Activated T-helper 1 cell treated with anti-CD3 and anti-CD28 coated beads, Interleukin-12 subunit alpha, Interleukin-12 subunit beta, Interleukin-2, Interleukin-4 antibody, amounts not matched to agents 30 ng/mL and 10 ng/mL and 1 ng/mL, durations not matched to agents 14 hours and 24 hours and 36 hours (primary cell): ENCODE data around the gene MX2. TPM values are rescaled to one million over a fixed set of nuclear protein-coding genes. Genes with fewer than 3 reads are reported as not detected.

Experiments used
- DNase-seq: peaks from one replicate; pipeline ENCODE4 v3.0.0; 2021; ENCODE audit warnings: low spot score
- H3K27ac Mint-ChIP-seq: one replicate; pipeline ENCODE4 v1.8.0; 2021; ENCODE audit warnings: mild to moderate bottlenecking, mixed read lengths
- H3K27me3 Mint-ChIP-seq: one replicate; pipeline ENCODE4 v1.8.0; 2022; ENCODE audit warnings: mild to moderate bottlenecking, moderate library complexity, mixed read lengths; ENCODE audit not compliant: insufficient read depth
- H3K36me3 Mint-ChIP-seq: one replicate; pipeline ENCODE4 v1.8.0; 2021; ENCODE audit warnings: low read depth, mixed read lengths
- H3K4me1 Mint-ChIP-seq: one replicate; pipeline ENCODE4 v1.8.0; 2021; ENCODE audit warnings: low read depth, mixed read lengths
- H3K4me3 Mint-ChIP-seq: one replicate; pipeline ENCODE4 v1.8.0; 2021; ENCODE audit warnings: mild to moderate bottlenecking, moderate library complexity, mixed read lengths
- H3K9me3 Mint-ChIP-seq: one replicate; pipeline ENCODE4 v1.8.0; 2021; ENCODE audit warnings: mixed read lengths
- intact Hi-C: fragments of 100-400 bp; cut with micrococcal nuclease; formaldehyde crosslinking; loops from one replicate; pipeline ENCODE4 v1.15.1; 2024
- total RNA-seq: library from RNA; stranded (reverse); gene quantifications from 2 replicates; pipeline ENCODE4 v1.2.3, GENCODE V29; 2022

The MX2 gene
- total RNA-seq, 1 donor from 2014 or later, result 8.2 TPM

DNA sequence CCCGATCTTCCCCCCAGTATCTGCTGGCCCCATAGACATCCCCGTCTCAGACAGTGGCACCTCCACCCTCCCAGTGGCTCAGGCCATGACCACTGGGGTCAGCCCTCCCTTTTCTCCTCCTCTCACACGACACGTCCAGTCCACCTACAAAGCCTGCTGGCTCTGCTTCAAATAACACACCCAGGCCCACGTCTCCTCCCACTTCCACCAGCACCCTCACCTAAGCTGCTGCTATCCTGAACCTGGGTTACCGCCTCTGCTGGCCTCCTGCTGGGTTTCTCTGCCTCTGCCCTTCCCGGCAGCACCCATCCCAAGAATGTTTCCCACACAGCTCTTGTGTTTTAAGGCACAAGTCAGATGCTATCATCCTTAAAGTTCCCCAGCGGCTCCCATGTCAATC lies 26.0 kb downstream of the MX2 start:
- no peak for DNase-seq
- intact Hi-C loops, result no loop called here
- H3K4me3 Mint-ChIP-seq, result no peak overlapping the region
- H3K36me3 Mint-ChIP-seq, result peaks cover 46% of the 10 kb centered on the region
- H3K4me1 Mint-ChIP-seq, result no peaks in the 10 kb centered on the region
- no peaks in the 10 kb centered on the region for H3K9me3 Mint-ChIP-seq
- no peaks in the 10 kb centered on the region for H3K27me3 Mint-ChIP-seq
- H3K27ac Mint-ChIP-seq, result no peak overlapping the region

DNA sequence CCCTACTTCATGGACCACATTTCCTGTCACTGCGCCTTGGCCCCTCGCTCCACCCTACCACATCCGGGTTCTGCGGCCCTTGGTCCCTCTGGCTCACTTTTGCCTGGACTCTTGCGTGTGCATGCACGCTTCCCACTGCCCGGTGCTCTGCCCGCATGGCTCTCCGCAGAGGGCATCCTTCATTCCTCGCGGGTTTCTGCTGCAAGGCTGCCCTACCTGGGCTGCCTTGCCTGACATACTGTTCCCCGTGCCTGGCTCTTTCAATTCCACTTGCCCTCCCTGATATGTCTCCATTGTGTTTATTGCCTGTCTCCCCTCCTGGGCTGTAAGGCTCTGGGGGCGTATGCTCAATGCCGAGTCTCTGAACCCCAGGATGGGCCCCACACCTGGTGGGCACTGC lies 26.4 kb downstream of the MX2 start:
- intact Hi-C loops, result no loop called here
- no peak for DNase-seq
- H3K27me3 Mint-ChIP-seq, result no peaks in the 10 kb centered on the region
- no peaks in the 10 kb centered on the region for H3K4me1 Mint-ChIP-seq
- no peak overlapping the region for H3K4me3 Mint-ChIP-seq
- H3K9me3 Mint-ChIP-seq, result no peaks in the 10 kb centered on the region
- H3K36me3 Mint-ChIP-seq, result peaks cover 48% of the 10 kb centered on the region
- H3K27ac Mint-ChIP-seq, result no peak overlapping the region

GRCh38 chr21:41390043-41390639 lies 28.3 kb downstream of the MX2 start:
- intact Hi-C loops, result no loop called here

GRCh38 chr21:41393876-41394465 lies 32.1 kb downstream of the MX2 start:
- peaks cover 47% of the 10 kb centered on the region for H3K36me3 Mint-ChIP-seq
- no peak overlapping the region for H3K27ac Mint-ChIP-seq
- no peaks in the 10 kb centered on the region for H3K9me3 Mint-ChIP-seq
- no peaks in the 10 kb centered on the region for H3K4me1 Mint-ChIP-seq
- H3K27me3 Mint-ChIP-seq, result no peaks in the 10 kb centered on the region
- no peak overlapping the region for H3K4me3 Mint-ChIP-seq
- no peak for DNase-seq
- intact Hi-C loops, result no loop called here

More at GRCh38 chr21:41390043-41390639, 28.3 kb downstream of the MX2 start:
- peaks cover 52% of the 10 kb centered on the region for H3K36me3 Mint-ChIP-seq
- no peaks in the 10 kb centered on the region for H3K4me1 Mint-ChIP-seq
- H3K9me3 Mint-ChIP-seq, result no peaks in the 10 kb centered on the region
- H3K4me3 Mint-ChIP-seq, result no peak overlapping the region
- no peak for DNase-seq
- no peak overlapping the region for H3K27ac Mint-ChIP-seq
- H3K27me3 Mint-ChIP-seq, result no peaks in the 10 kb centered on the region

DNA sequence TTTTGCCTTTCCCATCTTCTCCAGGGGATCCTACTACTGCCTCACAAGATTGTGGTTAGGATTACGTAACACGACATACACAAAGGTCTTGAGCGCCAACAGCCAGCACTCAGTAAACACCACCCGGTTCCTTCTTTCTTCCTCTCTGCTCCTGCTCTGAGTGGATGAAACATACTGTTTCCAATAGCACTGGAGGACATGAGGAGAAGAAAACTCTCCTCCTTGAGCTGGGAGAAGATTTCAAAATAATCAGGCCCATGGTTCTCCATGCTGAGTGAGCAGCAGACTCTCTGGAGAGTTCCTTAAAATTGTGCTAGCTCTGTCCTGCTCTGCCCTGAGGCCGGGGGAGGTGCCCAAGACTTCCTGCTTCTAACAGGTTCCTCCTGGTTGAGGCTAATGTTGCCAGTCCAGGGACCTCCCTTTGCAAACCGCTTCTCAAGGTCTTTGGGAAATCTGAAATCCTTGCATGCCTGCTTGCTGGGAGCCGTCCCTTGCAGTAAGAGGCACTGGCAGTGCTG lies 34.8 kb downstream of the MX2 start:
- no peak overlapping the region for H3K27ac Mint-ChIP-seq

GRCh38 chr21:41397471-41397891 lies 35.7 kb downstream of the MX2 start:
- DNase-seq, result no peak
- no peaks in the 10 kb centered on the region for H3K27me3 Mint-ChIP-seq
- H3K4me3 Mint-ChIP-seq, result no peak overlapping the region
- H3K9me3 Mint-ChIP-seq, result no peaks in the 10 kb centered on the region
- no peaks in the 10 kb centered on the region for H3K4me1 Mint-ChIP-seq
- peaks cover 54% of the 10 kb centered on the region for H3K36me3 Mint-ChIP-seq
- no peak overlapping the region for H3K27ac Mint-ChIP-seq
- intact Hi-C loops, result no loop called here

More for the DNA sequence above, 34.8 kb downstream of the MX2 start:
- H3K9me3 Mint-ChIP-seq, result no peaks in the 10 kb centered on the region
- intact Hi-C loops, result no loop called here
- H3K4me1 Mint-ChIP-seq, result no peaks in the 10 kb centered on the region
- H3K27me3 Mint-ChIP-seq, result no peaks in the 10 kb centered on the region
- DNase-seq, result no peak
- no peak overlapping the region for H3K4me3 Mint-ChIP-seq
- peaks cover 58% of the 10 kb centered on the region for H3K36me3 Mint-ChIP-seq

- no peak overlapping the region for H3K27ac Mint-ChIP-seq
- H3K27me3 Mint-ChIP-seq, result no peaks in the 10 kb centered on the region
- intact Hi-C loops, result no loop called here
- H3K36me3 Mint-ChIP-seq, result peaks cover 58% of the 10 kb centered on the region
- DNase-seq, result no peak
- H3K4me3 Mint-ChIP-seq, result no peak overlapping the region
- no peaks in the 10 kb centered on the region for H3K9me3 Mint-ChIP-seq
- H3K4me1 Mint-ChIP-seq, result no peaks in the 10 kb centered on the region
Measured at GRCh38 chr21:41398251-41398650, 36.4 kb downstream of the MX2 start.

GRCh38 chr21:41398831-41399230 lies 37.0 kb downstream of the MX2 start:
- intact Hi-C loops, result no loop called here
- Mint-ChIP-seq H3K4me3 (no peak overlapping the region), H3K36me3 (peaks cover 53% of the 10 kb centered on the region), H3K9me3 (no peaks in the 10 kb centered on the region), H3K4me1 (no peaks in the 10 kb centered on the region), H3K27ac (no peak overlapping the region), H3K27me3 (no peaks in the 10 kb centered on the region)
- no peak for DNase-seq

GRCh38 chr21:41399246-41399800 lies 37.5 kb downstream of the MX2 start:
- peaks cover 51% of the 10 kb centered on the region for H3K36me3 Mint-ChIP-seq
- H3K4me3 Mint-ChIP-seq, result no peak overlapping the region
- no peaks in the 10 kb centered on the region for H3K4me1 Mint-ChIP-seq
- intact Hi-C loops, result no loop called here
- H3K27me3 Mint-ChIP-seq, result no peaks in the 10 kb centered on the region
- H3K9me3 Mint-ChIP-seq, result no peaks in the 10 kb centered on the region
- no peak for DNase-seq
- no peak overlapping the region for H3K27ac Mint-ChIP-seq

- peaks cover 47% of the 10 kb centered on the region for H3K36me3 Mint-ChIP-seq
Measured at GRCh38 chr21:41402231-41402630, 40.4 kb downstream of the MX2 start.

GRCh38 chr21:41402796-41403195 lies 41.0 kb downstream of the MX2 start:
- Mint-ChIP-seq H3K4me3 (no peak overlapping the region), H3K4me1 (no peaks in the 10 kb centered on the region), H3K9me3 (no peaks in the 10 kb centered on the region), H3K36me3 (peaks cover 42% of the 10 kb centered on the region), H3K27ac (no peak overlapping the region), H3K27me3 (no peaks in the 10 kb centered on the region)
- DNase-seq, result no peak
- intact Hi-C loops, result no loop called here

More at GRCh38 chr21:41402231-41402630, 40.4 kb downstream of the MX2 start:
- no peak overlapping the region for H3K4me3 Mint-ChIP-seq
- intact Hi-C loops, result no loop called here
- H3K4me1 Mint-ChIP-seq, result no peaks in the 10 kb centered on the region
- no peak for DNase-seq
- no peak overlapping the region for H3K27ac Mint-ChIP-seq
- H3K9me3 Mint-ChIP-seq, result no peaks in the 10 kb centered on the region
- no peaks in the 10 kb centered on the region for H3K27me3 Mint-ChIP-seq

GRCh38 chr21:41403331-41403730 lies 41.5 kb downstream of the MX2 start:
- intact Hi-C loops, result no loop called here
- peaks cover 45% of the 10 kb centered on the region for H3K36me3 Mint-ChIP-seq
- no peak overlapping the region for H3K27ac Mint-ChIP-seq
- no peaks in the 10 kb centered on the region for H3K9me3 Mint-ChIP-seq
- H3K27me3 Mint-ChIP-seq, result no peaks in the 10 kb centered on the region
- no peaks in the 10 kb centered on the region for H3K4me1 Mint-ChIP-seq
- H3K4me3 Mint-ChIP-seq, result no peak overlapping the region
- DNase-seq, result no peak

DNA sequence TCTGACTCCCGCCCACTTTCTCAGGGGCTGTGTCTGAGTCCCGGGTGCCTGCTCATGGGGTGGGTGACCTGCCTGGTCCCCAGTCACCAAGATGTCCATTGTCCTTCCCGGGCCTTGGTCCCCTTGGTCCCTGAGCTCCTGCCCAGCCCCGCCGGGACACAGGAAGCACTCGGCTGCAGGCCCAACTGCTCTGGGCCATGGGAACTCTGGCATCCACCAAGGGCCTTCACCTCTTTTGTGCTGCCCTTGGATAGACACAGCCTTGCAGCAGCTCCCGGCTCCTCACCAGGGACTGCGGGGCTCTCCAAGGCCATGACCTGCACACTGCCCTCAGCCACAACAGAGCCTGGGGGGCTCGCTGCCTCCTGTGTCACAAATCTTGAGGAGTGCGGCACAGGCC lies 42.1 kb downstream of the MX2 start:
- intact Hi-C loops, result no loop called here
- Mint-ChIP-seq H3K27me3 (no peaks in the 10 kb centered on the region), H3K4me3 (no peak overlapping the region), H3K27ac (no peak overlapping the region), H3K4me1 (no peaks in the 10 kb centered on the region), H3K36me3 (peaks cover 51% of the 10 kb centered on the region), H3K9me3 (no peaks in the 10 kb centered on the region)
- DNase-seq, result no peak
